Measurements from ENCODE around the gene CREG1.
"Not testable (repeated sequence)": the region's sequence is repeated elsewhere in the genome, so short reads cannot be mapped to it uniquely, and the experiment has no call there.

Gene CREG1

DNA sequence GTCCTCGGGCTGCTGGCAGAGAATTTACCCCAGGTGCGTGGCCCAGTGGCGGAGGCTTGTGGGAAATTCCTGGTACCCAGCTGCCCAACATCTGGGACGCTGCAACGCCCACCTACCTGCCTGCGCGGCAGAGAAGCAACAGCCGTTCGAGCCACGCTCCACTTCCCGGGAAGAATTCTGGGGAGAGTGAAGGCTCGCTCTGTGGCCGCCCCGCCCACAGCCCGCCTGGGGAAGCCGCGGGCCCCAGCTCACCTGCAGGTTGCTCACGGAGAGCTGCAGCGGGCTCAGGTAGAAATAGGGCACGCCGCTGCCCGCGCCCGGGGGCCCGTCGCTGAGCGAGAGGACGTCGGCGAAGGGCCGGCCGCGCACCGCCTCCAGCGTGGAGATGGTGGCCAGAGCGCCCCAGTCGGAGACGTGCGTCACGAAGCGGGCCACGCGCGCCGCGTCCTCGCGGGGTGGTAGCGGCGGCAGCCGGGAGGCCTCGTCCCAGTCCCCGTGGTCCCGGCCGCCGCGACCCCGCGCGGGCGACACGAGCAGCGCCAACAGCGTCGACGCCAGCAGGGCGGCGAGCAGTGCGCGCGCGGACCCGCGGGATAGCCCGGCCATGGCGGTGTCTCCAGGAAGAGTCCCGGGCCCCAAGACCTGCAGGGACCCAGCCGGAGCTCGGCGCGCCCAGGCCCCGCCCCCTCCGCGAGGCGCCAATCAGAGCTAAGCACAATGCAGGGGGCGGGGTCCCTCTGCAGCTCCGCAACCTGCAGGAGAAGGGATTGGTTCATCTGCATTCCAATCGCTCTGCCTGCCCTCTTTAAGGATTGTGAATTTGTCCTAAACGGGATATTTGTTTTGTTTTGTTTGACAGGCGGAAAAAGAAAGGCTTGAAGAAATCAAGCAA lies at the start of gene CREG1:
Gene CREG1 (minus strand): TSS at position 627 of the 892 bp plus-strand sequence.
- DNase-seq = peak; percentile 91

GRCh38 chr1:167602840-167603239 lies 49.3 kb upstream of the CREG1 start:
- DNase-seq = no peak

GRCh38 chr1:167601442-167602383 lies 48.2 kb upstream of the CREG1 start:
- no peak for DNase-seq

DNA sequence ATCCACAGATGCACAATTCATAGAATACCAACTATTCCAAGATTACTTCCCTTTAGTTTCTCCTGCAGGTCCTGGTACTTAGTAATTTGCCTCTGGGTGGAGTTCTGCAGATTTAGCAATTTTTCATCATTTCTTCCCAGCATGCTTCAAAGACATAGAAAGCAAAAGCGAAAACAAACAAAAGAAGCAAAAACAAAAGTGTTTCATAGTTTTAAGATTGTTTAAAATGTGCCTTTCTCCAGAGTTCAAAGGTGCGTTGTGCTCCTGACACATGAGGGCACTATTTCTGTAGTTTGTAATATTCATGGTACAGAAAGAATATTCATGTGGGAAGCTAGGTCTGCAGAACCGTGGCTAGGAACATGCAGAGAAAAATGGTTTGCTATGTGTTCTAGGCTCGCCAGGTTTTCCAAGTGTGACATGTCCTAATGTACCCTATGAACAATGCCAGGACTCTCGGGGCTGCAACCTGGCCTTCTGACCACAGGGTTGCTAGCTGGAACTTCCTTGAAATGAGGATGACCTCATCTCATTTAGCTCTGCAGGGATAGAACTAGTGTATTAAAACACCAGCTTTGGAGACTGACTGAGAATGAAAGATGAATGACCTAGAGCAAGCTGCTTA lies 46.5 kb upstream of the CREG1 start:
- no peak for DNase-seq

- no peak for DNase-seq
These were observed 41.3 kb upstream of the CREG1 start for GRCh38 chr1:167594822-167595221.

DNA sequence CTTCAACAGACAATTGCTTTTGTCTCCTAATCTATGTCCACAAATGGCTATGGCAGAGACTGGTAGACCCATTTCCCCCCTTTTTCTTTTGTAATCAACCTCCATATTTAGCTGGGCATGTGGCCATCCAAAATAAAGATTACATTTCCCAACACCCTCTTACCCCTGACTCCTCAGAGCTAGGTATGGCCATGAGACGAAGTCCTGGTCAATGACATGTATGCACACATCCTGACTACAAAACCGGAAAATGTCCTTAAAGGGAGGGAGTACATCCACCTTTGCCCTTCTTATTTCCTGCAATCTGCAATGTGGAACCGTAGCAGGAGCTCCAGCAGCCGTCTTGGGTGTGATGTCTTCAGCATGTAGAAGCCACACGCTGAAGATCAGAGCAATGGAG lies 40.3 kb upstream of the CREG1 start:
- DNase-seq = no peak

DNA sequence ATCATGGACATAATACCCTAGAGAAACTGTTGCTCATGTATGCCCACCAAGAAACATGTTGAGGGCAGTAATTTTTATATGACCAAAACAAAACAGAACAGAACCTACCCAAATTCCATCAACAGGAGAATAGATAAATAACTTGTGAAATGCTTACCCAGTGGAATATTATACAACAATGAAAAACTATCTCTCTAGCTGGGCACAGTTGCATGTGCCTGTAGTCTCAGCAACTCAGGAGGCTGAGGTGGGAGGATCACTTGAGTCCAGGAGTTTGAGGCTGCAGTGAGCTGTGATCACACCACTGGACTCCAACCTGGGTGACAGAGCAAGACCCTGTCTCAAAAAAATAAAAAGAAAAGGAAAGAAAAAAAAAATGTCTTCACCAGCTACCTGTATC lies 38.9 kb upstream of the CREG1 start:
- DNase-seq = no peak

- no peak for DNase-seq
These were observed 34.8 kb upstream of the CREG1 start for GRCh38 chr1:167588361-167588760.

GRCh38 chr1:167587872-167588271 lies 34.3 kb upstream of the CREG1 start:
- no peak for DNase-seq

GRCh38 chr1:167587342-167587741 lies 33.8 kb upstream of the CREG1 start:
- no peak for DNase-seq

DNA sequence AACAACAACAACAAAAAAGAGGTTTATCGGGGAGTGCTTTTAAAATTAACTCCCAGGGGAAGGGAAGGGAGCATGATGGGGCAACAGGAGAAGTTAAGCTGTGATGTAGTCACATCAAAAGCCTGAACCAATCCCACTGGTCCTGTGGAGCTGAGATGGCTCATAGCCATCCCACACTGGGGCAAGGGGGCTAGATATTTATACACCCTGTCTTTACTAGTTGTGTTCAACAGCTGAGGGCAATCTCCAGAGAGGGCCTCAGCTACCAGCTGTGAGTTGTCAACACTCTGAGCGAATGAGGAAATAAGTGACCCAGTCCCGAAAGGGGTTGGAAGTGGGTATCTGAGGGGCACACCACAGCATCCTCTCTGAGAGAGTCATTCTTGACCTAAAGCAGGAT lies 31.0 kb upstream of the CREG1 start:
- DNase-seq = no peak

GRCh38 chr1:167582722-167583121 lies 29.2 kb upstream of the CREG1 start:
- no peak for DNase-seq

DNA sequence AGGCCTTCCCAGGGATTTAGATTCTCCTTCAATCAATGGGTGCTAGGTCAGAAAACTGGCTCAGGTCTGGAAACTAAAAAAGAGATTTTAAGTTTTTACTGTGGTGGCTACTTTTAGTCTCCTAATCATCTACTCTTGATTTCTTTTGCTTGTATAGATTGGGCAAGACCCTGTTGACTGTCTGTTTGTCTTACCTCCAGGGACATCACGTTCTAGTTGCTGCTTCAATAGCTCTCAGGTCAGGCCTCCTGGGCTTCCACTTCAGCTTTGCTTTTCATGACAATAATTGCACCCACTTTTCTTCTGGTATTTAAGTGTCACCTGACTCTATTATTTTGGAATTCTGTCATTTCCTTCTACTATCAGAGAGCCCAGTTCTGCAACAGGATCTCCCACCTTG lies 28.5 kb upstream of the CREG1 start:
- DNase-seq = no peak

- DNase-seq = no peak
These were observed 26.4 kb upstream of the CREG1 start for GRCh38 chr1:167579986-167580385.

GRCh38 chr1:167578939-167579521 lies 25.5 kb upstream of the CREG1 start:
- no peak for DNase-seq

- no peak for DNase-seq
These were observed 22.1 kb upstream of the CREG1 start for GRCh38 chr1:167575649-167576048.

DNA sequence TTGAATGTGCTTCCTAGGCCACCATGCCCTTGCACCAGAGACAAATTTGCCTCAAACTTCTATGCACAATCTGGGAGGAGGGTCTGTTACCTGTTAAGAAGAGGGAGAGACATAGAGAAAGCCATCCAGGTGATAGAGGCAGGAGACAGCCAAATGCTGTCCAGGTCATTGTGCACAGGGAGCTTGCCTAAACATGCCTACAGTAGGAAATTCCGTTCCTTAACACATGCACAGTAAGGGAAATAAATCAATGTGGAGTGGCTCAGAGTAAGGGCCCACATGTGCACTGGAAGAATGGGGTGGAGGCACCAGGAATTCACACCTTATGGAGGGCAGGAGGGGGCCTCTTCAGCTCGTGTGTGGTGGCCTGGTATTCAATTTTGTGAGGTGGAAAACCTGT lies 19.5 kb upstream of the CREG1 start:
- DNase-seq = no peak

DNA sequence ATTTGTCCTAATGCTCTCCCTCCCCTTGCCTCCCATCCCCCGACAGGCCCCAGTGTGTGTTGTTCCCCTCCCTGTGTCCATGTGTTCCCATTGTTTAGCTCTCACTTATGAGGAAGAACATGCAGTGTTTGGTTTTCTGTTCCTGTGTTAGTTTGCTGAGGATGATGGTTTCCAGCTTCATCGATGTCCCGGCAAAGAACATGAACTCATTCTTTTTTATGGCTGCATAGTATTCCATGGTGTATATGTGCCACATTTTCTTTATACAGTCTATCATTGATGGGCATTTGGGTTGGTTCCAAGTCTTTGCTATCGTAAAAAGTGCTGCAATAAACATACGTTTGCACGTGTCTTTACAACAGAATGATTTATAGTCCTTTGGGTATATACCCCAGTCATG lies 17.1 kb upstream of the CREG1 start:
- DNase-seq = not testable (repeated sequence)

DNA sequence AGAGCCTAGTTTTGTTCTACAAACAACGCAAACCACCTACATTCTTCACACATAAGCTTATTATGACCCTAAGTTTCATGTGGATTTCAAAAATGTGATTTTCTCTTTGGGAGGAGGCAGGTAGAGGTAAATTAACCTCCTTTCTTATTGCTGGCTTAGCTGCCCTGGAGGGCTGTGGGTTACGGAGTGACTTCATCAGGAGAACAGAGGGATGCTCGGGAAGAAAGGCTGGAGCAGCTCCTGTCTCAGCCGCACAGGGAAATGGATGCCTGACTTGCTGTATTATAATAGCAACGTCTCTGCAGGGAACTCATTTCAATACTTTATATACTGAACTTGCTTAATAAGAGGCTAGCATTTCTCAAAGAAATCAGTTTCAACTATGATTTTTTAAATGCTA lies 14.1 kb upstream of the CREG1 start:
- DNase-seq = no peak

GRCh38 chr1:167566766-167567165 lies 13.2 kb upstream of the CREG1 start:
- DNase-seq = no peak

DNA sequence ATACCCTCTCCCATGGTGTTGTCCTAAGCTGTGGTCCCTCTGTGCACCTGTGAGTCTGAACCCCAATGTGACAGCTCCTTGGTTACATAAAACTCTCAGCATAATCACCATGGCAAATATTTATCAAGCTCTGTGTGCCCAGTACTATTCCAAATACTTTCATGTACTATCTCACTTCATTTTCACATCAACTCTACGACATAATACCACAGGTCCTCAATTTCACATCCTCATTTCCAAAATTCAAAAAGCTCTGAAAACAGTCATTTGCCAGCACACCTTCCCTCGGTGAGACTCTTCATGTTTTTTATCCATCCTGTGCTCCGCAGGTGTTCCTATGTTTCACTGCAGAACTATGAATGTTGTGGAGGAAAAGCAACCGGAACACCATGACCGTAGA lies 12.4 kb upstream of the CREG1 start:
- DNase-seq = no peak

DNA sequence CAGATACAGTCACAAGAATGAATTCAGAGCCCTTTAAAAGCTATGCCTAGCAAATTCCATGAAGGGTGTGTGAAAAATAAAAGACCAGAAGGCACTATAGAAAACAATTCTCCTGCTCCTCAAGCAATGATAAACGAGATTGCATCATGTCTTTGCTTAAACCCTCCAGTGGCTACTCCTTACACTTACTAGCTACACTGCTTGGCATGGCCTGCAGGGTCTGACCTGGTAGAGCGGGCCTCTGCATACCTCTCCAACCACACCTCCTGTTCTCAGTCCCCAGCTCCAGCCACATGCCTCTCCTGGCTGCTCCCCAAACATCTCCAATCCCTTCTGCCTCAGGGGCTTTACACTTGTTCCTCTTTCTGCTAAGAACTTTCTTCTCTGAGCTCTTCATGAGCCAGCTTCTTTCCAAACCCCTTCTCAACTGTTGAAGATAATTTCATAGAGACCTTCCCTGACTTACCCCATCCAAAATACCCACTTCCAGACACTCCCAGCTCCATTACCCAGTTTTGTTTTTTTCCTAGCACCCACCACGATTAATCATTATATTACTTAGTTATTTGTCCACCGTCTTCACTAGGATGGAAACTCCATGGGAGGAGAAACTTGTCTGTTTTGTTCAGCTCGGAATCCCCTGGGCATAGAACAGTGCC lies 11.2 kb upstream of the CREG1 start:
- DNase-seq = no peak

All from DMS 273 treated with DMSO at 0.1 percent for 48 hours (cell line).